Measurements from ENCODE around the gene IRX2. TPM values are rescaled to one million over a fixed set of nuclear protein-coding genes. Genes with fewer than 3 reads are reported as not detected.

Gene IRX2
- total and polyA plus RNA-seq, 10 of the 15 experiments (the other 5 are each of a cell fraction or from before 2014, with no cell fraction given), result not detected

GRCh38 chr5:2755076-2755680, 3.7 kb upstream of the IRX2 start:
- intact Hi-C loops (cut with micrococcal nuclease; ENCODE audit: unreplicated experiment) (no loop called here), in situ Hi-C loops (cut with MboI) (no loop called here)
- H3K9ac ChIP-seq (ENCODE audit: control insufficient read depth, insufficient read depth, low read length), result no peak overlapping the region
- no peak overlapping the region for H3K4me2 ChIP-seq (ENCODE audit: control insufficient read depth, insufficient read depth)
- H3K9me3 ChIP-seq (replicated peaks; ENCODE audit: control insufficient read depth, insufficient read depth, low read length), result peaks cover 2% of the 10 kb centered on the region; the same call in 2 of the 3 replicates
- ATAC-seq (no peak), FAIRE-seq (no peak), DNase-seq (ENCODE audit: low read depth, low spot score) (no peak)
- TF ChIP-seq EGR1 (IDR thresholded peaks at IDR 0.05; ENCODE audit: borderline replicate concordance in 1 of 2, low read depth in 2 of 2, low read length in 2 of 2) (no peak), SMC3 (IDR thresholded peaks at IDR 0.05; ENCODE audit: borderline replicate concordance, low read length) (no peak), SUPT20H (IDR thresholded peaks at IDR 0.05; ENCODE audit: borderline replicate concordance, control insufficient read depth, low read depth, low read length) (no peak), TBL1XR1 (IDR thresholded peaks at IDR 0.05; ENCODE audit: low read depth, low read length) (no peak), RAD51 (IDR thresholded peaks at IDR 0.05) (no peak), NFYA (IDR thresholded peaks at IDR 0.05; ENCODE audit: borderline replicate concordance, low read depth, low read length) (no peak)
- BruUV-seq (replicated peaks), result no TSS peak
- 38% methylated on average over 44 of the region's 63 CpGs for WGBS (ENCODE audit: insufficient coverage, insufficient replicate concordance, low lambda C conversion rate, missing lambda C conversion rate)
- H3K27ac ChIP-seq (ENCODE audit: control insufficient read depth, insufficient read depth), result no peak overlapping the region
- no peaks in the 10 kb centered on the region for H3K79me2 ChIP-seq (ENCODE audit: control insufficient read depth, insufficient read depth, low read length)
- H3K4me1 ChIP-seq (ENCODE audit: control insufficient read depth, insufficient read depth, low read length), result no peaks in the 10 kb centered on the region
- RAD21 ChIA-PET (ENCODE audit: unreplicated experiment), result no interaction called here
- H2AFZ ChIP-seq (ENCODE audit: control insufficient read depth, low read depth, low read length), result no peak overlapping the region
- POLR2A ChIA-PET, result no interaction called here
- CTCF ChIA-PET, result no interaction called here
- H4K20me1 ChIP-seq (ENCODE audit: control insufficient read depth, insufficient read depth), result no peaks in the 10 kb centered on the region
- H3K27me3 ChIP-seq (replicated peaks in 1 of 2; ENCODE audit: control insufficient read depth in 2 of 2, insufficient read depth in 2 of 2, low read length in 1 of 2), result no peaks in the 10 kb centered on the region
- SMC1A ChIA-PET (ENCODE audit: uncharacterized antibody, unreplicated experiment), result no interaction called here
- no peak overlapping the region for H3K4me3 ChIP-seq
- H3K36me3 ChIP-seq (ENCODE audit: control insufficient read depth in 2 of 2, insufficient read depth in 2 of 2, low read length in 1 of 2), result no peaks in the 10 kb centered on the region

- Histone ChIP-seq H3K9me3 (replicated peaks; ENCODE audit: control insufficient read depth, insufficient read depth, low read length) (peaks cover 2% of the 10 kb centered on the region; the same call in 2 of the 3 replicates), H3K4me2 (ENCODE audit: control insufficient read depth, insufficient read depth) (no peak overlapping the region), H3K36me3 (ENCODE audit: control insufficient read depth in 2 of 2, insufficient read depth in 2 of 2, low read length in 1 of 2) (no peaks in the 10 kb centered on the region), H3K27ac (ENCODE audit: control insufficient read depth, insufficient read depth) (no peak overlapping the region), H3K4me3 (no peak overlapping the region), H3K4me1 (ENCODE audit: control insufficient read depth, insufficient read depth, low read length) (no peaks in the 10 kb centered on the region), H4K20me1 (ENCODE audit: control insufficient read depth, insufficient read depth) (no peaks in the 10 kb centered on the region), H3K27me3 (replicated peaks in 1 of 2; ENCODE audit: control insufficient read depth in 2 of 2, insufficient read depth in 2 of 2, low read length in 1 of 2) (no peaks in the 10 kb centered on the region), H3K9ac (ENCODE audit: control insufficient read depth, insufficient read depth, low read length) (no peak overlapping the region), H2AFZ (ENCODE audit: control insufficient read depth, low read depth, low read length) (no peak overlapping the region), H3K79me2 (ENCODE audit: control insufficient read depth, insufficient read depth, low read length) (no peaks in the 10 kb centered on the region)
- ChIA-PET CTCF (no interaction called here), RAD21 (ENCODE audit: unreplicated experiment) (no interaction called here), SMC1A (ENCODE audit: uncharacterized antibody, unreplicated experiment) (no interaction called here), POLR2A (no interaction called here)
- in situ Hi-C loops (cut with MboI), result no loop called here
- 40% methylated on average over 27 of the region's 27 CpGs for WGBS (ENCODE audit: insufficient coverage, insufficient replicate concordance, low lambda C conversion rate, missing lambda C conversion rate)
- FAIRE-seq (no peak), ATAC-seq (no peak), DNase-seq (ENCODE audit: low read depth, low spot score) (no peak)
- TF ChIP-seq BCLAF1 (IDR thresholded peaks at IDR 0.05) (no peak), CHD1 (IDR thresholded peaks at IDR 0.05; ENCODE audit: low read depth, low read length) (no peak), NR2C1 (IDR thresholded peaks at IDR 0.05) (no peak), MXI1 (IDR thresholded peaks at IDR 0.05; ENCODE audit: low read depth, low read length) (no peak)
- intact Hi-C loops (cut with micrococcal nuclease; ENCODE audit: unreplicated experiment), result no loop called here
- BruUV-seq (replicated peaks), result no TSS peak
These were observed 3.2 kb upstream of the IRX2 start for GRCh38 chr5:2754581-2755075.
